ENCODE data around the gene AEBP1.

Gene AEBP1

GRCh38 chr7:44145969-44146911 lies 42.1 kb downstream of the AEBP1 start:
- Histone ChIP-seq H3K27me3 (ENCODE audit: insufficient read depth, low read length) (peaks cover 5% of the 10 kb centered on the region; the same call in 1 of the 2 replicates), H2AFZ (ENCODE audit: low read length, unreplicated experiment) (peak overlapping the region; percentile 78), H3K79me2 (ENCODE audit: control insufficient read depth, insufficient read depth, low read length, unreplicated experiment) (no peaks in the 10 kb centered on the region), H3K27ac (ENCODE audit: low read depth, low read length) (no peak overlapping the region), H3K4me1 (ENCODE audit: control insufficient read depth, insufficient read depth, low read length, unreplicated experiment) (no peaks in the 10 kb centered on the region), H3K4me3 (ENCODE audit: low read depth, low read length) (peak overlapping the region; percentile 82), H3K36me3 (ENCODE audit: insufficient read depth, low read length) (no peaks in the 10 kb centered on the region)

DNA sequence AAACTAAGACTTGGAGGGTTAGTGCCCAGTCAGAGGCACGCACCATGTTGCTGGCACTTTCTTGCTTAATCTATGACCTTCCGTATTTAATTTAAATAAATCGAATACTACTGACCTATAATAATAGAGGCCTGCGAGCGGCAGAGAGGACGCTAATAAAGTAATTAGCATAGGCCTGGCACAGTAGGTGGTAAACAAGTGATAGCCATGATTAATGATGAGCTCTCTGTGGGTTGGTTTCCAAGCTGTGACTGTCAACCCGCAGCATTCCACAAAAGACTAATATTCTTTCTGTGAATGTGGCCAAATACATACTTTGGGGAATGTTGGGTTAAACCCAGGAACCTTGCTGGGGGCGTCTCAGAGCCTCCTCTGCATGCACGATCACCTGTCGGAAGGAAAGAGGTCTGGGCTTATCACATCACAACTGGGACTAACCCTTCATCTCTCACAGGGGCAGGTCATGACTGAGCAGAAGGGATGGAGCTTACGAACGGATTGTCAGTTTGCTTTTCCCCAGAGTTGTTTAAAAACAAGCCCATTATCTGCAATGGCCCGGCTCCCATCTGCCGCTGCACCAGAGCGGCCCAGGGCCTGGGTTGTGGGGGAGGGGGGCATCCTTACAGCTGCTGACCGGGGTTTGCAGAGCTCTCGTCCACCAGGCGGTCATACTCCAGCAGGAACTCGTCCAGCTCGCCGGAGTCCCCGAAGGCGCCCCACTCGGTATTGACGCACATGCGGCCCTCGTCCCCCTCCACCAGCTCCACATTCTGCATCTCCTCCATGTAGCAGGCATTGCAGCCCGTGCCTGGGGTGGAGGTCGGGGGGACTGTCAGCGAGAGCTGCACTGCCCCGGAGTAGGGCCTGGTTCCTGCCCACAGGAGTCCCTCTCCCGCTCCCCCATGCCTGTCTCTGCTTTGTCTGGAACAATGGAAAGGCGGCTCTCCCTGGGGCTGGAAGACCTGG lies 43.2 kb downstream of the AEBP1 start:
- peaks cover 5% of the 10 kb centered on the region; the same call in 1 of the 2 replicates for H3K27me3 ChIP-seq (ENCODE audit: insufficient read depth, low read length)
- H3K4me1 ChIP-seq (ENCODE audit: control insufficient read depth, insufficient read depth, low read length, unreplicated experiment) = no peaks in the 10 kb centered on the region
- H3K79me2 ChIP-seq (ENCODE audit: control insufficient read depth, insufficient read depth, low read length, unreplicated experiment) = no peaks in the 10 kb centered on the region
- no peak overlapping the region for H2AFZ ChIP-seq (ENCODE audit: low read length, unreplicated experiment)
- H3K4me3 ChIP-seq (ENCODE audit: low read depth, low read length) = no peak overlapping the region
- no peaks in the 10 kb centered on the region for H3K36me3 ChIP-seq (ENCODE audit: insufficient read depth, low read length)
- no peak overlapping the region for H3K27ac ChIP-seq (ENCODE audit: low read depth, low read length)

- no peaks in the 10 kb centered on the region for H3K79me2 ChIP-seq (ENCODE audit: control insufficient read depth, insufficient read depth, low read length, unreplicated experiment)
- H3K27me3 ChIP-seq (ENCODE audit: insufficient read depth, low read length) = peaks cover 5% of the 10 kb centered on the region; the same call in 1 of the 2 replicates
- no peaks in the 10 kb centered on the region for H3K4me1 ChIP-seq (ENCODE audit: control insufficient read depth, insufficient read depth, low read length, unreplicated experiment)
- H3K4me3 ChIP-seq (ENCODE audit: low read depth, low read length) = no peak overlapping the region
- no peak overlapping the region for H2AFZ ChIP-seq (ENCODE audit: low read length, unreplicated experiment)
- no peaks in the 10 kb centered on the region for H3K36me3 ChIP-seq (ENCODE audit: insufficient read depth, low read length)
- H3K27ac ChIP-seq (ENCODE audit: low read depth, low read length) = no peak overlapping the region
These were observed 44.0 kb downstream of the AEBP1 start for GRCh38 chr7:44148166-44148565.

- H3K27ac ChIP-seq (ENCODE audit: low read depth, low read length) = no peak overlapping the region
These were observed 44.9 kb downstream of the AEBP1 start for GRCh38 chr7:44148961-44149536.

DNA sequence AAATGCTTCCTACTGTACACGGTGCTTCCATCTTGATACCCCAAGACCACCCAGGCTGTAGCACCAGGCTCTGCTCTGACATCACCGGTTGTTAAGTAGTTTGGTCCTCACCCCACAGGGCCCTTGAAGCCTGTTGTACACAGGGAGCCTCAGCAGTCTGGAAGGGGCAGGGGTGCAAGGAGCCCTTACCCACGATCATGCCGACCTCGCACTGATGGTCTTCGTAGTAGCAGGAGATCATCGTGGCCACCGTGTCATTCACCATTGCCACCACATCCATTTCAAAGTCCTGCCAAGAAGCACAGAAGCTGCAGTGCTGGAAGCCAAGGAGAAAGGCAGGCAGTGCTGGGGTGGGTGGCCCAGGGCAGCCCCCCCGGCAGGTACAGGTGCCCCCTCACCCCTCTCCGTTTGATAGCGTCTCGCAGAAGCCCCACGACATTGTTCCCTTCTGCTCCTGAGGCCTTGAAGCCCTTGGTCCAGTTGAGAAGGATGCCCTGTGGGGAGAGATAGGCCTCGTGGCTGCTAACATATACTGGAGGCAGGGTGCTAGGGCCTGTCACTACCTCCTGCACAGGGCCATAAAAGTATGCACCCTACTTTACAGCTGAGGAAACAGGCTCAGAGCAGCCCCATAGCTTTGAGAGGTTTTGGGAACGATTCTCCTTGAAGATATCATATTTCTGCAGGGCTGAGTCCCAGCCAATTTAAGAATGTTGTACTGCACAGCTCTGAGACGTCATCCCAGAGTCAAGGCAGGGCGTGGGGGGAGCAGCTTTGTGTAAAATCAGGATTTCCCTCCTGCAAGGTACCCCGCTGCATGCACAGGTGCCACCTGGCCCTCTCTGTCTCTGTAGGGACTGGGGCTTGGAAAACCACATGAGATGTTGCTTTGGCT lies 45.7 kb downstream of the AEBP1 start:
- Histone ChIP-seq H3K4me3 (ENCODE audit: low read depth, low read length) (no peak overlapping the region), H3K27me3 (ENCODE audit: insufficient read depth, low read length) (peaks cover 5% of the 10 kb centered on the region; the same call in 1 of the 2 replicates), H3K27ac (ENCODE audit: low read depth, low read length) (no peak overlapping the region), H3K36me3 (ENCODE audit: insufficient read depth, low read length) (no peaks in the 10 kb centered on the region), H3K79me2 (ENCODE audit: control insufficient read depth, insufficient read depth, low read length, unreplicated experiment) (no peaks in the 10 kb centered on the region), H2AFZ (ENCODE audit: low read length, unreplicated experiment) (no peak overlapping the region), H3K4me1 (ENCODE audit: control insufficient read depth, insufficient read depth, low read length, unreplicated experiment) (no peaks in the 10 kb centered on the region)

More at GRCh38 chr7:44148961-44149536, 44.9 kb downstream of the AEBP1 start:
- no peaks in the 10 kb centered on the region for H3K79me2 ChIP-seq (ENCODE audit: control insufficient read depth, insufficient read depth, low read length, unreplicated experiment)
- no peaks in the 10 kb centered on the region for H3K36me3 ChIP-seq (ENCODE audit: insufficient read depth, low read length)
- H3K4me3 ChIP-seq (ENCODE audit: low read depth, low read length) = no peak overlapping the region
- no peak overlapping the region for H2AFZ ChIP-seq (ENCODE audit: low read length, unreplicated experiment)
- H3K4me1 ChIP-seq (ENCODE audit: control insufficient read depth, insufficient read depth, low read length, unreplicated experiment) = no peaks in the 10 kb centered on the region
- H3K27me3 ChIP-seq (ENCODE audit: insufficient read depth, low read length) = peaks cover 5% of the 10 kb centered on the region; the same call in 1 of the 2 replicates

DNA sequence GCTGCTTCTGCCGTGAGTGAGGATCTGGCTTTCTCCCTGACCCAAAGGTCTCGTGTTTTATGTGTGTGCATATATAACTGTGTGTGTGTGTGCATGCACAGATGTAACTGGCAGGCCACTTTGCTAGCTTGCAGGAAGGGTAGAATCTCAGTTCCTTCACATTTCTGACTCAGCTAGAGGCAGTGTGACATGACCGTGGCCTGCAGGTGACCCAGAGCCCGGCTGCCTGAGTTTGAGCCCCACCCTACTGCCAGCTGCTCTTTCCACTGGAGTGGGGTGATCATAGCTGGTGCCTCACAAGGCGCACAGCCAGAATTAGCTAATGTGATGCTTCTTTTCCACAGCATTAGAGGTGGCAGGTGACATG lies 46.3 kb downstream of the AEBP1 start:
- no peaks in the 10 kb centered on the region for H3K79me2 ChIP-seq (ENCODE audit: control insufficient read depth, insufficient read depth, low read length, unreplicated experiment)
- no peak overlapping the region for H3K27ac ChIP-seq (ENCODE audit: low read depth, low read length)
- H3K4me1 ChIP-seq (ENCODE audit: control insufficient read depth, insufficient read depth, low read length, unreplicated experiment) = no peaks in the 10 kb centered on the region
- H3K36me3 ChIP-seq (ENCODE audit: insufficient read depth, low read length) = no peaks in the 10 kb centered on the region
- no peak overlapping the region for H2AFZ ChIP-seq (ENCODE audit: low read length, unreplicated experiment)
- H3K4me3 ChIP-seq (ENCODE audit: low read depth, low read length) = no peak overlapping the region
- H3K27me3 ChIP-seq (ENCODE audit: insufficient read depth, low read length) = peaks cover 1% of the 10 kb centered on the region; the same call in 1 of the 2 replicates

- no peaks in the 10 kb centered on the region for H3K79me2 ChIP-seq (ENCODE audit: control insufficient read depth, insufficient read depth, low read length, unreplicated experiment)
- no peaks in the 10 kb centered on the region for H3K27me3 ChIP-seq (ENCODE audit: insufficient read depth, low read length)
- no peaks in the 10 kb centered on the region for H3K4me1 ChIP-seq (ENCODE audit: control insufficient read depth, insufficient read depth, low read length, unreplicated experiment)
- H3K27ac ChIP-seq (ENCODE audit: low read depth, low read length) = no peak overlapping the region
- H3K36me3 ChIP-seq (ENCODE audit: insufficient read depth, low read length) = no peaks in the 10 kb centered on the region
- H3K4me3 ChIP-seq (ENCODE audit: low read depth, low read length) = no peak overlapping the region
- no peak overlapping the region for H2AFZ ChIP-seq (ENCODE audit: low read length, unreplicated experiment)
These were observed 47.1 kb downstream of the AEBP1 start for GRCh38 chr7:44150966-44151941.

DNA sequence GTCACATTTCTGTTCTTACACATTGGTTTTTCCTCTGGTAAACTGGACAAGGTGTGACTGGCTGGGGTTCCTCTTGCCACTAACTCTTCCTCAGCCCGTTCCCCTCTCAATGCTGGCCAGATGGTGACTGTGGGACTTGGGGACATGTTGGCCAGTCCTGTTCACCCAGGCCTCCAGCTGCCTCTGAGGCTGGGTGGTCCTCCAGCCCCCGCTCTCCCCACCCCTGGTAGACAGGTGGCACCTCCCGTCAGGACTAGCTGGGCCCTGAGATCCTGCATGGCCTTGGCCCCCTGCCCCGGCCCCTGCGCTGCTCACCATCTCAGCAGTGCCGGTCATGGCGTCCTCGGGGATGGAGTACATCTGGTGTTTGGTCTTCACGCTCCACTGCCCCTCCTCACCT lies 47.8 kb downstream of the AEBP1 start:
- Histone ChIP-seq H3K27me3 (ENCODE audit: insufficient read depth, low read length) (no peaks in the 10 kb centered on the region), H3K27ac (ENCODE audit: low read depth, low read length) (no peak overlapping the region), H2AFZ (ENCODE audit: low read length, unreplicated experiment) (no peak overlapping the region), H3K4me3 (ENCODE audit: low read depth, low read length) (no peak overlapping the region), H3K79me2 (ENCODE audit: control insufficient read depth, insufficient read depth, low read length, unreplicated experiment) (no peaks in the 10 kb centered on the region), H3K4me1 (ENCODE audit: control insufficient read depth, insufficient read depth, low read length, unreplicated experiment) (no peaks in the 10 kb centered on the region), H3K36me3 (ENCODE audit: insufficient read depth, low read length) (no peaks in the 10 kb centered on the region)
